H1 (cell line): ENCODE results near the gene NLRP11. TPM values are rescaled to one million over a fixed set of nuclear protein-coding genes. Genes with fewer than 3 reads are reported as not detected.

Source experiments
- CTCF ChIA-PET: fragments of 300-600 bp; sonication (Branson Sonifier 250); formaldehyde crosslinking; loops from one replicate; lab custom pipeline; 2021; ENCODE audit not compliant: partially characterized antibody; lab: Charles Lee
- POLR2A ChIA-PET: fragments of 300-600 bp; sonication (Branson Sonifier 250); formaldehyde crosslinking; loops from one replicate; lab custom pipeline; 2021; ENCODE audit warnings: inconsistent platforms; ENCODE audit not compliant: partially characterized antibody; lab: Charles Lee
- DNase-seq, 2 experiments: peaks; one replicate each; pipeline versions ENCODE4 v3.0.0 to v3.0.0-alpha.2; 2010 to 2022; ENCODE audit warnings: low spot score in 2 of 2, low read depth in 1 of 2, mixed read lengths in 1 of 2
- FAIRE-seq: peaks from 2 replicates; lab custom pipeline; 2011; peaks lifted over from hg19 to GRCh38; lab: Jason Lieb, UNC
- H2AFZ ChIP-seq: 2 replicates; pipeline ENCODE4 v1.8.1; 2012; ENCODE audit warnings: low read length, inconsistent platforms
- H2AK5ac ChIP-seq: 2 replicates; pipeline ENCODE4 v1.6.1; 2013; ENCODE audit warnings: low read depth, low read length
- H2BK120ac ChIP-seq: replicated peaks from 2 replicates; pipeline ENCODE3; 2013; ENCODE audit warnings: low read depth, low read length, inconsistent platforms
- H2BK12ac ChIP-seq: 2 replicates; pipeline ENCODE4 v1.6.1; 2013; ENCODE audit warnings: low read depth, low read length
- H2BK15ac ChIP-seq: 2 replicates; pipeline ENCODE4 v1.6.1; 2013; ENCODE audit warnings: low read length
- H2BK20ac ChIP-seq: 2 replicates; pipeline ENCODE4 v1.6.1; 2013; ENCODE audit warnings: low read length
- H2BK5ac ChIP-seq: 2 replicates; pipeline ENCODE4 v1.6.1; 2013; ENCODE audit warnings: low read depth, low read length
- H3K14ac ChIP-seq: 2 replicates; pipeline ENCODE4 v1.6.1; 2013; ENCODE audit warnings: inconsistent platforms; ENCODE audit not compliant: insufficient read length
- H3K18ac ChIP-seq: 2 replicates; pipeline ENCODE4 v1.6.1; 2013; ENCODE audit warnings: low read length; ENCODE audit errors: extremely low read depth
- H3K23ac ChIP-seq: 2 replicates; pipeline ENCODE4 v1.6.1; 2013; ENCODE audit warnings: inconsistent platforms; ENCODE audit not compliant: insufficient read length
- H3K23me2 ChIP-seq: 2 replicates; pipeline ENCODE4 v1.6.1; 2013; ENCODE audit warnings: low read depth, low read length
- H3K27ac ChIP-seq: 2 replicates; pipeline ENCODE4 v1.6.1; 2011; ENCODE audit warnings: low read depth, low read length, inconsistent platforms
- H3K27me3 ChIP-seq, 4 experiments: replicated peaks in 1 of 4; 1 replicate in 1 of 4; 2 replicates in 3 of 4; pipeline versions ENCODE4 v1.6.1 to v1.8.1; 2011 to 2013; ENCODE audit warnings: low read length in 3 of 4, mild to moderate bottlenecking in 3 of 4, inconsistent platforms in 2 of 4, mixed read lengths in 2 of 4, moderate library complexity in 1 of 4; ENCODE audit not compliant: control insufficient read depth in 3 of 4, insufficient read depth in 3 of 4; ENCODE audit errors: extremely low read depth in 1 of 4
- H3K36me3 ChIP-seq, 4 experiments: 2 replicates each; pipeline versions ENCODE4 v1.6.1 to v1.8.1; 2011 to 2013; ENCODE audit warnings: mild to moderate bottlenecking in 4 of 4, low read length in 3 of 4, moderate library complexity in 2 of 4, control low read depth in 1 of 4, inconsistent platforms in 1 of 4; ENCODE audit not compliant: insufficient read depth in 4 of 4, control insufficient read depth in 2 of 4
- H3K4ac ChIP-seq: replicated peaks from 2 replicates; pipeline ENCODE3; 2013; ENCODE audit warnings: low read length, low read depth, mixed read lengths, inconsistent platforms; ENCODE audit not compliant: insufficient read length
- H3K4me1 ChIP-seq, 4 experiments: replicated peaks in 1 of 4; 1 replicate in 1 of 4; 2 replicates in 3 of 4; pipeline versions ENCODE4 v1.6.1 to v1.8.1; 2011 to 2013; ENCODE audit warnings: low read length in 3 of 4, inconsistent platforms in 2 of 4, mixed read lengths in 1 of 4; ENCODE audit not compliant: insufficient read depth in 4 of 4, control insufficient read depth in 3 of 4
- H3K4me2 ChIP-seq, 2 experiments: 2 replicates each; pipeline versions ENCODE4 v1.6.1 to v1.8.1; 2011 to 2013; ENCODE audit warnings: low read depth in 2 of 2, low read length in 2 of 2, control low read depth in 1 of 2, inconsistent platforms in 1 of 2, mild to moderate bottlenecking in 1 of 2; ENCODE audit not compliant: insufficient read depth in 1 of 2
- H3K4me3 ChIP-seq, 4 experiments: fragments of 200-600, 300-600 bp in 1 of 4; sonication (generic), shearing (Covaris generic), sonication (Bioruptor Twin) in 1 of 4; 2 replicates each; pipeline versions ENCODE4 v1.5.1 to v1.8.1; 2011 to 2016; ENCODE audit warnings: low read length in 4 of 4, low read depth in 3 of 4, control low read depth in 2 of 4, inconsistent platforms in 2 of 4, mild to moderate bottlenecking in 2 of 4, mixed read lengths in 1 of 4, moderate library complexity in 1 of 4; ENCODE audit not compliant: insufficient read depth in 2 of 4; ENCODE audit errors: extremely low read depth in 1 of 4
- H3K56ac ChIP-seq: replicated peaks from 2 replicates; pipeline ENCODE3; 2013; ENCODE audit warnings: low read depth, mild to moderate bottlenecking, mixed read lengths, low read length, inconsistent platforms; ENCODE audit not compliant: insufficient read length
- H3K79me1 ChIP-seq: 2 replicates; pipeline ENCODE4 v1.6.1; 2013; ENCODE audit warnings: low read depth, low read length, control low read depth
- H3K79me2 ChIP-seq, 2 experiments: 2 replicates each; pipeline versions ENCODE4 v1.6.1 to v1.8.1; 2012 to 2013; ENCODE audit warnings: low read length in 2 of 2, mild to moderate bottlenecking in 2 of 2, inconsistent platforms in 1 of 2; ENCODE audit not compliant: insufficient read depth in 2 of 2, control insufficient read depth in 1 of 2
- H3K9ac ChIP-seq, 4 experiments: replicated peaks in 1 of 4; 1 replicate in 1 of 4; 2 replicates in 3 of 4; pipeline versions ENCODE4 v1.6.1 to v1.8.1; 2011 to 2013; ENCODE audit warnings: low read depth in 3 of 4, low read length in 3 of 4, control low read depth in 2 of 4, mild to moderate bottlenecking in 2 of 4, moderate library complexity in 2 of 4, inconsistent platforms in 1 of 4; ENCODE audit errors: extremely low read depth in 1 of 4
- H3K9me3 ChIP-seq, 2 experiments: 2 replicates each; pipeline versions ENCODE4 v1.6.1 to v1.8.1; 2012 to 2013; ENCODE audit warnings: mild to moderate bottlenecking in 2 of 2, moderate library complexity in 2 of 2, control low read depth in 1 of 2, inconsistent platforms in 1 of 2, low read depth in 1 of 2, low read length in 1 of 2, mixed read lengths in 1 of 2; ENCODE audit not compliant: insufficient read depth in 2 of 2
- H4K20me1 ChIP-seq, 2 experiments: replicated peaks in 1 of 2; 2 replicates each; pipeline versions ENCODE3 to v1.8.1; 2011 to 2013; ENCODE audit warnings: inconsistent platforms in 2 of 2, low read length in 2 of 2, mild to moderate bottlenecking in 1 of 2; ENCODE audit not compliant: insufficient read depth in 2 of 2, control insufficient read depth in 1 of 2
- H4K5ac ChIP-seq: 2 replicates; pipeline ENCODE4 v1.6.1; 2013; ENCODE audit warnings: low read length, low read depth, mixed read lengths, inconsistent platforms; ENCODE audit not compliant: insufficient read length
- H4K8ac ChIP-seq: 2 replicates; pipeline ENCODE4 v1.8.0; 2013; ENCODE audit warnings: mild to moderate bottlenecking, moderate library complexity, low read length, inconsistent platforms; ENCODE audit not compliant: insufficient read depth; ENCODE audit errors: extremely low read depth
- H4K91ac ChIP-seq: replicated peaks from 2 replicates; pipeline ENCODE3; 2013; ENCODE audit warnings: low read length, mixed read lengths, inconsistent platforms; ENCODE audit not compliant: insufficient read length
- ATF3 ChIP-seq: IDR thresholded peaks from 2 replicates; pipeline ENCODE4 v1.6.1; 2011; ENCODE audit warnings: low read depth, mild to moderate bottlenecking, low read length; ENCODE audit not compliant: insufficient read depth
- BACH1 ChIP-seq: IDR thresholded peaks from 2 replicates; pipeline ENCODE4 v1.6.1; 2012; ENCODE audit warnings: low read length, improper control_type of control experiment
- TBP ChIP-seq: IDR thresholded peaks from 2 replicates; pipeline ENCODE4 v1.6.1; 2011; ENCODE audit warnings: low read depth, low read length, improper control_type of control experiment
- WGBS, 2 experiments: shearing (Covaris generic) in 1 of 2; methylation state at CpG; one replicate each; pipeline versions ENCODE4 v1.1.6 to v1.1.7; 2013 to 2015; ENCODE audit warnings: low lambda C conversion rate in 2 of 2, mixed read lengths in 2 of 2, inconsistent platforms in 1 of 2, low coverage in 1 of 2, missing lambda C conversion rate in 1 of 2; ENCODE audit not compliant: insufficient replicate concordance in 2 of 2, insufficient coverage in 1 of 2, insufficient read length in 1 of 2; ENCODE audit errors: extremely low coverage in 1 of 2, missing lambda C conversion rate in 1 of 2; 5-methylcytosine and 5-hydroxymethylcytosine counted together
- polyA plus RNA-seq, 7 experiments: library from polyadenylated mRNA; depleted of rRNA in 3 of 7; stranded (reverse) in 5 of 7; unstranded in 2 of 7; fragments of >200 nt in 5 of 7; fragments of 200-250 nt in 2 of 7; gene quantifications; 1 replicate in 5 of 7; 2 replicates in 1 of 7; 4 replicates in 1 of 7; pipeline versions ENCODE4 v1.2.1 to v1.2.3, GENCODE V29; 2011 to 2013; ENCODE audit warnings: missing spikeins in 2 of 7, mixed read lengths in 2 of 7
- total RNA-seq: library from RNA; stranded (reverse); fragmentation: NEBNext Ultra II Directional; extraction: Animal tissue kit (Norgen Biotek cat#: 25700); gene quantifications from 2 replicates; pipeline ENCODE4 v1.2.1, GENCODE V29; 2021

NLRP11 gene
- total and polyA plus RNA-seq, 2 of the 8 experiments (the other 6 are each of a cell fraction or from before 2014, with no cell fraction given): not detected

- H2BK15ac ChIP-seq: no peak overlapping the region
- no peaks in the 10 kb centered on the region for H3K79me2 ChIP-seq
- no peak overlapping the region for H3K27ac ChIP-seq
- no peaks in the 10 kb centered on the region for H3K4me1 ChIP-seq
- no peak overlapping the region for H2BK5ac ChIP-seq
- no peak overlapping the region for H2BK20ac ChIP-seq
- peaks cover 48 to 71% of the 10 kb centered on the region in 2 experiments for H3K9me3 ChIP-seq
- no peaks in the 10 kb centered on the region for H4K20me1 ChIP-seq
- no peak overlapping the region for H4K91ac ChIP-seq
- H3K56ac ChIP-seq: no peak overlapping the region
- CTCF ChIA-PET: no interaction called here
- no peaks in the 10 kb centered on the region for H3K23me2 ChIP-seq
- no peak overlapping the region for H3K4ac ChIP-seq
- H3K36me3 ChIP-seq: no peaks in the 10 kb centered on the region
- no peak overlapping the region for H2BK12ac ChIP-seq
- POLR2A ChIA-PET: no interaction called here
- no peak overlapping the region for H4K5ac ChIP-seq
- no peak for FAIRE-seq
- H3K4me2 ChIP-seq: no peak overlapping the region
- no peak for DNase-seq
- H2AK5ac ChIP-seq: no peak overlapping the region
- no peak overlapping the region for H3K18ac ChIP-seq
- H3K79me1 ChIP-seq: no peaks in the 10 kb centered on the region
- WGBS, 2 experiments: 66% methylated on average over 3 of the region's 3 CpGs; no CpG with 5 or more reads in 1 of the 2 experiments
- no peak overlapping the region for H4K8ac ChIP-seq
- no peak overlapping the region for H2BK120ac ChIP-seq
- no peak overlapping the region for H3K9ac ChIP-seq
- no peak overlapping the region for H3K4me3 ChIP-seq
- no peak overlapping the region for H3K14ac ChIP-seq
- no peaks in the 10 kb centered on the region for H3K27me3 ChIP-seq
- no peak overlapping the region for H2AFZ ChIP-seq
- no peak overlapping the region for H3K23ac ChIP-seq
- TF ChIP-seq TBP (no peak), ATF3 (no peak), BACH1 (no peak)
Observed at GRCh38 chr19:55838251-55838650, 6.5 kb upstream of the NLRP11 start.
